H1 (cell line): Measurements from ENCODE around the gene PDCD7. TPM values are rescaled to one million over a fixed set of nuclear protein-coding genes. Genes with fewer than 3 reads are reported as not detected.

Experiments used
- CTCF ChIA-PET: fragments of 300-600 bp; sonication (Branson Sonifier 250); formaldehyde crosslinking; loops from one replicate; lab custom pipeline; 2021; ENCODE audit not compliant: partially characterized antibody; lab: Charles Lee
- POLR2A ChIA-PET: fragments of 300-600 bp; sonication (Branson Sonifier 250); formaldehyde crosslinking; loops from one replicate; lab custom pipeline; 2021; ENCODE audit warnings: inconsistent platforms; ENCODE audit not compliant: partially characterized antibody; lab: Charles Lee
- DNase-seq, 2 experiments: peaks; one replicate each; pipeline versions ENCODE4 v3.0.0 to v3.0.0-alpha.2; 2010 to 2022; ENCODE audit warnings: low spot score in 2 of 2, low read depth in 1 of 2, mixed read lengths in 1 of 2
- FAIRE-seq: peaks from 2 replicates; lab custom pipeline; 2011; peaks lifted over from hg19 to GRCh38; lab: Jason Lieb, UNC
- H2AFZ ChIP-seq: 2 replicates; pipeline ENCODE4 v1.8.1; 2012; ENCODE audit warnings: low read length, inconsistent platforms
- H2AK5ac ChIP-seq: 2 replicates; pipeline ENCODE4 v1.6.1; 2013; ENCODE audit warnings: low read depth, low read length
- H2BK120ac ChIP-seq: replicated peaks from 2 replicates; pipeline ENCODE3; 2013; ENCODE audit warnings: low read depth, low read length, inconsistent platforms
- H2BK12ac ChIP-seq: 2 replicates; pipeline ENCODE4 v1.6.1; 2013; ENCODE audit warnings: low read depth, low read length
- H2BK15ac ChIP-seq: 2 replicates; pipeline ENCODE4 v1.6.1; 2013; ENCODE audit warnings: low read length
- H2BK20ac ChIP-seq: 2 replicates; pipeline ENCODE4 v1.6.1; 2013; ENCODE audit warnings: low read length
- H2BK5ac ChIP-seq: 2 replicates; pipeline ENCODE4 v1.6.1; 2013; ENCODE audit warnings: low read depth, low read length
- H3K14ac ChIP-seq: 2 replicates; pipeline ENCODE4 v1.6.1; 2013; ENCODE audit warnings: inconsistent platforms; ENCODE audit not compliant: insufficient read length
- H3K18ac ChIP-seq: 2 replicates; pipeline ENCODE4 v1.6.1; 2013; ENCODE audit warnings: low read length; ENCODE audit errors: extremely low read depth
- H3K23ac ChIP-seq: 2 replicates; pipeline ENCODE4 v1.6.1; 2013; ENCODE audit warnings: inconsistent platforms; ENCODE audit not compliant: insufficient read length
- H3K23me2 ChIP-seq: 2 replicates; pipeline ENCODE4 v1.6.1; 2013; ENCODE audit warnings: low read depth, low read length
- H3K27ac ChIP-seq: 2 replicates; pipeline ENCODE4 v1.6.1; 2011; ENCODE audit warnings: low read depth, low read length, inconsistent platforms
- H3K27me3 ChIP-seq, 4 experiments: replicated peaks in 1 of 4; 1 replicate in 1 of 4; 2 replicates in 3 of 4; pipeline versions ENCODE4 v1.6.1 to v1.8.1; 2011 to 2013; ENCODE audit warnings: low read length in 3 of 4, mild to moderate bottlenecking in 3 of 4, inconsistent platforms in 2 of 4, mixed read lengths in 2 of 4, moderate library complexity in 1 of 4; ENCODE audit not compliant: control insufficient read depth in 3 of 4, insufficient read depth in 3 of 4; ENCODE audit errors: extremely low read depth in 1 of 4
- H3K36me3 ChIP-seq, 4 experiments: 2 replicates each; pipeline versions ENCODE4 v1.6.1 to v1.8.1; 2011 to 2013; ENCODE audit warnings: mild to moderate bottlenecking in 4 of 4, low read length in 3 of 4, moderate library complexity in 2 of 4, control low read depth in 1 of 4, inconsistent platforms in 1 of 4; ENCODE audit not compliant: insufficient read depth in 4 of 4, control insufficient read depth in 2 of 4
- H3K4ac ChIP-seq: replicated peaks from 2 replicates; pipeline ENCODE3; 2013; ENCODE audit warnings: low read length, low read depth, mixed read lengths, inconsistent platforms; ENCODE audit not compliant: insufficient read length
- H3K4me1 ChIP-seq, 4 experiments: replicated peaks in 1 of 4; 1 replicate in 1 of 4; 2 replicates in 3 of 4; pipeline versions ENCODE4 v1.6.1 to v1.8.1; 2011 to 2013; ENCODE audit warnings: low read length in 3 of 4, inconsistent platforms in 2 of 4, mixed read lengths in 1 of 4; ENCODE audit not compliant: insufficient read depth in 4 of 4, control insufficient read depth in 3 of 4
- H3K4me2 ChIP-seq, 2 experiments: 2 replicates each; pipeline versions ENCODE4 v1.6.1 to v1.8.1; 2011 to 2013; ENCODE audit warnings: low read depth in 2 of 2, low read length in 2 of 2, control low read depth in 1 of 2, inconsistent platforms in 1 of 2, mild to moderate bottlenecking in 1 of 2; ENCODE audit not compliant: insufficient read depth in 1 of 2
- H3K4me3 ChIP-seq, 4 experiments: fragments of 200-600, 300-600 bp in 1 of 4; sonication (generic), shearing (Covaris generic), sonication (Bioruptor Twin) in 1 of 4; 2 replicates each; pipeline versions ENCODE4 v1.5.1 to v1.8.1; 2011 to 2016; ENCODE audit warnings: low read length in 4 of 4, low read depth in 3 of 4, control low read depth in 2 of 4, inconsistent platforms in 2 of 4, mild to moderate bottlenecking in 2 of 4, mixed read lengths in 1 of 4, moderate library complexity in 1 of 4; ENCODE audit not compliant: insufficient read depth in 2 of 4; ENCODE audit errors: extremely low read depth in 1 of 4
- H3K56ac ChIP-seq: replicated peaks from 2 replicates; pipeline ENCODE3; 2013; ENCODE audit warnings: low read depth, mild to moderate bottlenecking, mixed read lengths, low read length, inconsistent platforms; ENCODE audit not compliant: insufficient read length
- H3K79me1 ChIP-seq: 2 replicates; pipeline ENCODE4 v1.6.1; 2013; ENCODE audit warnings: low read depth, low read length, control low read depth
- H3K79me2 ChIP-seq, 2 experiments: 2 replicates each; pipeline versions ENCODE4 v1.6.1 to v1.8.1; 2012 to 2013; ENCODE audit warnings: low read length in 2 of 2, mild to moderate bottlenecking in 2 of 2, inconsistent platforms in 1 of 2; ENCODE audit not compliant: insufficient read depth in 2 of 2, control insufficient read depth in 1 of 2
- H3K9ac ChIP-seq, 4 experiments: replicated peaks in 1 of 4; 1 replicate in 1 of 4; 2 replicates in 3 of 4; pipeline versions ENCODE4 v1.6.1 to v1.8.1; 2011 to 2013; ENCODE audit warnings: low read depth in 3 of 4, low read length in 3 of 4, control low read depth in 2 of 4, mild to moderate bottlenecking in 2 of 4, moderate library complexity in 2 of 4, inconsistent platforms in 1 of 4; ENCODE audit errors: extremely low read depth in 1 of 4
- H3K9me3 ChIP-seq, 2 experiments: 2 replicates each; pipeline versions ENCODE4 v1.6.1 to v1.8.1; 2012 to 2013; ENCODE audit warnings: mild to moderate bottlenecking in 2 of 2, moderate library complexity in 2 of 2, control low read depth in 1 of 2, inconsistent platforms in 1 of 2, low read depth in 1 of 2, low read length in 1 of 2, mixed read lengths in 1 of 2; ENCODE audit not compliant: insufficient read depth in 2 of 2
- H4K20me1 ChIP-seq, 2 experiments: replicated peaks in 1 of 2; 2 replicates each; pipeline versions ENCODE3 to v1.8.1; 2011 to 2013; ENCODE audit warnings: inconsistent platforms in 2 of 2, low read length in 2 of 2, mild to moderate bottlenecking in 1 of 2; ENCODE audit not compliant: insufficient read depth in 2 of 2, control insufficient read depth in 1 of 2
- H4K5ac ChIP-seq: 2 replicates; pipeline ENCODE4 v1.6.1; 2013; ENCODE audit warnings: low read length, low read depth, mixed read lengths, inconsistent platforms; ENCODE audit not compliant: insufficient read length
- H4K8ac ChIP-seq: 2 replicates; pipeline ENCODE4 v1.8.0; 2013; ENCODE audit warnings: mild to moderate bottlenecking, moderate library complexity, low read length, inconsistent platforms; ENCODE audit not compliant: insufficient read depth; ENCODE audit errors: extremely low read depth
- H4K91ac ChIP-seq: replicated peaks from 2 replicates; pipeline ENCODE3; 2013; ENCODE audit warnings: low read length, mixed read lengths, inconsistent platforms; ENCODE audit not compliant: insufficient read length
- ASH2L ChIP-seq: fragments of 200-600, 300-600 bp; sonication (generic); IDR thresholded peaks from one replicate; pipeline ENCODE4 v1.7.1; 2017; ENCODE audit warnings: low read length
- JUND ChIP-seq: IDR thresholded peaks from 2 replicates; pipeline ENCODE4 v1.6.1; 2011; ENCODE audit warnings: mild to moderate bottlenecking, improper control_type of control experiment, low read length
- KDM5A ChIP-seq: fragments of 200-600 bp; IDR thresholded peaks from 2 replicates; pipeline ENCODE4 v1.7.1; 2012; ENCODE audit warnings: mild to moderate bottlenecking, low read length, inconsistent platforms, mixed read lengths
- SUZ12 ChIP-seq: fragments of 200-600 bp; sonication (generic); IDR thresholded peaks from 2 replicates; pipeline ENCODE4 v1.6.1; 2012; ENCODE audit warnings: mild to moderate bottlenecking, inconsistent platforms, low read length, moderate library complexity, mixed read lengths
- WGBS, 2 experiments: shearing (Covaris generic) in 1 of 2; methylation state at CpG; one replicate each; pipeline versions ENCODE4 v1.1.6 to v1.1.7; 2013 to 2015; ENCODE audit warnings: low lambda C conversion rate in 2 of 2, mixed read lengths in 2 of 2, inconsistent platforms in 1 of 2, low coverage in 1 of 2, missing lambda C conversion rate in 1 of 2; ENCODE audit not compliant: insufficient replicate concordance in 2 of 2, insufficient coverage in 1 of 2, insufficient read length in 1 of 2; ENCODE audit errors: extremely low coverage in 1 of 2, missing lambda C conversion rate in 1 of 2; 5-methylcytosine and 5-hydroxymethylcytosine counted together
- polyA plus RNA-seq, 7 experiments: library from polyadenylated mRNA; depleted of rRNA in 3 of 7; stranded (reverse) in 5 of 7; unstranded in 2 of 7; fragments of >200 nt in 5 of 7; fragments of 200-250 nt in 2 of 7; gene quantifications; 1 replicate in 5 of 7; 2 replicates in 1 of 7; 4 replicates in 1 of 7; pipeline versions ENCODE4 v1.2.1 to v1.2.3, GENCODE V29; 2011 to 2013; ENCODE audit warnings: missing spikeins in 2 of 7, mixed read lengths in 2 of 7
- total RNA-seq: library from RNA; stranded (reverse); fragmentation: NEBNext Ultra II Directional; extraction: Animal tissue kit (Norgen Biotek cat#: 25700); gene quantifications from 2 replicates; pipeline ENCODE4 v1.2.1, GENCODE V29; 2021

The PDCD7 gene
- total and polyA plus RNA-seq, 2 of the 8 experiments (the other 6 are each of a cell fraction or from before 2014, with no cell fraction given) = 11.5 to 25.6 TPM

DNA sequence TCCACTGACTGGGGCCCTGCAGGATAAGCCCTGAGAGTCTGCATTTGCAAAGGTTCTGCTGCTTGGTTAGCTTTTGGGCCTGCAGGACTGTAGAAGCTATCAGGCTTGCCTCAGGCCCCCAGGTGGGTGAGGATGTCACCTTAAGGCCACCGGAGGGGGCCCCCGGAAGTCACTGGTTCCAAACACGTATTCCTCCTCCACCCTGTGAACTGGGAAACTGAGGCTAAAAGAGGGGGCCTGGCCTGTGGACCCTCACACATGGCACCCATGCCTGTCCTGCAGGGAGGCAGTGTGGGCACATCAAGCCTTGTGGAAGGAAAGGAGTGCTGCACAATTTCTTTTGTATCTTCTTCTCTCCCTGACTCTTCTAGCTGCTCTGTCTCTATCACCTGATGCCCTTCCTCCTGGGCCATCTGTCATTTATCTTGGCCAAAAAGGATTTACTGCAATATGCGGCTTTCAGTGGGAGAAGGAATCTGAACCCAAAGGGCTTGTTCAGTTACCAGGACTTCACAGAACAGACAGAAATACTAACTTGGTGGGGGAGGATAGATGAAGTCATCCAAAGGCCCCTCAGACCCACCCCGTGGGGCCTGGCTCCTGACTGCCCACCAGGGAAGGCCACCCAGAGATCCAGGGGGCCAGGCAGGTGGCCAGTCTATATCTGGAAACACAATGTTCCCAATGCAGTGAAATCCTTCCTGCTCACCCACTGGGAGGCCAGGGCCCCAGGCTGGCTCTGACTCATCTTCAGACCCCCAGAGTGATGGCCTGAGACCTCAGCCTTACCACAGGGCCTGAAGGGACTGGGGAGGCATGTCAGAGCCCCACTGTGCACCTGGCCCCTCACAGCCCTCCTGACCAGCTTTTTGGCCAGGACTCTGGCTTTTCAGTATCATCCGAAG lies 36.9 kb downstream of the PDCD7 start:
- CTCF ChIA-PET = interaction anchor here (0.5 to 4.0 kb wide), 10 partner anchors 12 to 184 kb away, joined by 3 to 45 read pairs (median 6); partner anchors contain the start of gene KBTBD13
- H2BK20ac ChIP-seq = no peak overlapping the region
- H3K4me2 ChIP-seq = no peak overlapping the region
- no peak overlapping the region for H2BK120ac ChIP-seq
- H3K79me1 ChIP-seq = no peaks in the 10 kb centered on the region
- H3K79me2 ChIP-seq = no peaks in the 10 kb centered on the region
- H3K27me3 ChIP-seq = no peaks in the 10 kb centered on the region
- H4K20me1 ChIP-seq = no peaks in the 10 kb centered on the region
- DNase-seq (no peak), FAIRE-seq (no peak)
- H3K56ac ChIP-seq = no peak overlapping the region
- no peak overlapping the region for H3K18ac ChIP-seq
- H2BK12ac ChIP-seq = no peak overlapping the region
- POLR2A ChIA-PET = interaction anchor here (1.0 to 3.4 kb wide), 3 partner anchors 9 to 71 kb away, joined by 3 to 16 read pairs (median 3); no protein-coding TSS in a partner anchor
- no peak overlapping the region for H3K27ac ChIP-seq
- no peak overlapping the region for H3K23ac ChIP-seq
- no peak overlapping the region for H2AK5ac ChIP-seq
- no peak overlapping the region for H3K14ac ChIP-seq
- no peak overlapping the region for H3K4me3 ChIP-seq
- H2AFZ ChIP-seq = no peak overlapping the region
- no peak overlapping the region for H2BK5ac ChIP-seq
- H4K91ac ChIP-seq = no peak overlapping the region
- WGBS, 2 experiments = 88% methylated on average over 6 of the region's 6 CpGs; no CpG with 5 or more reads in 1 of the 2 experiments
- no peaks in the 10 kb centered on the region for H3K9me3 ChIP-seq
- no peak overlapping the region for H4K5ac ChIP-seq
- no peak overlapping the region for H3K9ac ChIP-seq
- H3K4me1 ChIP-seq = peaks cover 0 to 3% (median under 1%) of the 10 kb centered on the region in 4 experiments; a peak in 2 of 7 replicates
- no peaks in the 10 kb centered on the region for H3K36me3 ChIP-seq
- H3K4ac ChIP-seq = no peak overlapping the region
- no peaks in the 10 kb centered on the region; the same call in 1 of the 2 replicates for H3K23me2 ChIP-seq
- H4K8ac ChIP-seq = no peak overlapping the region
- no peak overlapping the region for H2BK15ac ChIP-seq
- TF ChIP-seq SUZ12 (no peak), JUND (no peak), ASH2L (no peak), KDM5A (no peak)
